ENCODE data around the gene SDK1. TPM values are rescaled to one million over a fixed set of nuclear protein-coding genes. Genes with fewer than 3 reads are reported as not detected.

SDK1 gene
- total RNA-seq, 2 donors from 2014 or later = 19.8 to 32.4 TPM

GRCh38 chr7:4205828-4206227 is 904.8 kb downstream of the SDK1 start:
- Histone ChIP-seq H3K27me3 (no peaks in the 10 kb centered on the region), H3K36me3 (replicated peaks in 1 of 2; ENCODE audit: insufficient read depth in 1 of 2, low read depth in 2 of 2) (no peaks in the 10 kb centered on the region), H3K4me3 (no peak overlapping the region), H3K9me3 (no peaks in the 10 kb centered on the region), H3K4me1 (no peaks in the 10 kb centered on the region), H3K27ac (no peak overlapping the region)
- no peak for DNase-seq
- no peak for ATAC-seq
- 94 to 96% methylated on average over 11 to 18 of the region's 18 CpGs for WGBS, 2 donors
- TF ChIP-seq POLR2A (IDR thresholded peaks at IDR 0.05) (no peak), CTCF (IDR thresholded peaks at IDR 0.05) (no peak)
- intact Hi-C loops (cut with DNase I) = no loop called here

GRCh38 chr7:4207011-4207410 is 906.0 kb downstream of the SDK1 start:
- Histone ChIP-seq H3K4me1 (no peaks in the 10 kb centered on the region), H3K36me3 (replicated peaks in 1 of 2; ENCODE audit: insufficient read depth in 1 of 2, low read depth in 2 of 2) (no peaks in the 10 kb centered on the region), H3K4me3 (no peak overlapping the region), H3K27me3 (no peaks in the 10 kb centered on the region), H3K27ac (no peak overlapping the region), H3K9me3 (no peaks in the 10 kb centered on the region)
- ATAC-seq = no peak
- intact Hi-C loops (cut with DNase I) = no loop called here
- WGBS, 2 donors = 94 to 96% methylated on average over 10 to 14 of the region's 14 CpGs
- DNase-seq = no peak
- TF ChIP-seq CTCF (IDR thresholded peaks at IDR 0.05) (no peak), POLR2A (IDR thresholded peaks at IDR 0.05) (no peak)

GRCh38 chr7:4208086-4208485 is 907.0 kb downstream of the SDK1 start:
- H3K27me3 ChIP-seq = no peaks in the 10 kb centered on the region
- TF ChIP-seq CTCF (IDR thresholded peaks at IDR 0.05) = no peak
- TF ChIP-seq POLR2A (IDR thresholded peaks at IDR 0.05) = no peak
- no peaks in the 10 kb centered on the region for H3K4me1 ChIP-seq
- H3K27ac ChIP-seq = no peak overlapping the region
- H3K4me3 ChIP-seq = no peak overlapping the region
- no peak for ATAC-seq
- intact Hi-C loops (cut with DNase I) = no loop called here
- no peak for DNase-seq
- no peaks in the 10 kb centered on the region for H3K9me3 ChIP-seq
- WGBS, 2 donors = 92 to 100% methylated on average over 6 to 15 of the region's 15 CpGs
- H3K36me3 ChIP-seq (replicated peaks in 1 of 2; ENCODE audit: insufficient read depth in 1 of 2, low read depth in 2 of 2) = no peaks in the 10 kb centered on the region

GRCh38 chr7:4208586-4208985 is 907.5 kb downstream of the SDK1 start:
- Histone ChIP-seq H3K4me1 (no peaks in the 10 kb centered on the region), H3K27me3 (no peaks in the 10 kb centered on the region), H3K27ac (no peak overlapping the region), H3K36me3 (replicated peaks in 1 of 2; ENCODE audit: insufficient read depth in 1 of 2, low read depth in 2 of 2) (no peaks in the 10 kb centered on the region), H3K9me3 (no peaks in the 10 kb centered on the region), H3K4me3 (no peak overlapping the region)
- intact Hi-C loops (cut with DNase I) = no loop called here
- 94 to 100% methylated on average over 1 to 13 of the region's 13 CpGs for WGBS, 2 donors
- no peak for ATAC-seq
- TF ChIP-seq POLR2A (IDR thresholded peaks at IDR 0.05) (no peak), CTCF (IDR thresholded peaks at IDR 0.05) (no peak)
- DNase-seq = no peak

- DNase-seq (no peak), ATAC-seq (no peak)
- H3K4me1 ChIP-seq = no peaks in the 10 kb centered on the region
- no peak for TF ChIP-seq CTCF (IDR thresholded peaks at IDR 0.05)
- TF ChIP-seq POLR2A (IDR thresholded peaks at IDR 0.05) = no peak
- H3K4me3 ChIP-seq = no peak overlapping the region
- intact Hi-C loops (cut with DNase I) = no loop called here
- 84 to 85% methylated on average over 9 to 10 of the region's 10 CpGs for WGBS, 2 donors
- H3K9me3 ChIP-seq = no peaks in the 10 kb centered on the region
- no peaks in the 10 kb centered on the region for H3K27me3 ChIP-seq
- no peak overlapping the region for H3K27ac ChIP-seq
- H3K36me3 ChIP-seq (replicated peaks in 1 of 2; ENCODE audit: insufficient read depth in 1 of 2, low read depth in 2 of 2) = no peaks in the 10 kb centered on the region
Observed at GRCh38 chr7:4209126-4209525, 908.1 kb downstream of the SDK1 start.

Measured in body of pancreas (tissue), 4 donors.